B cell (primary cell): ENCODE results near the gene ANKMY2. TPM values are rescaled to one million over a fixed set of nuclear protein-coding genes. Genes with fewer than 3 reads are reported as not detected.

Experiments
- ATAC-seq: fragments of 200-7000 bp; cut with Tn5 transposase; one replicate; pipeline ENCODE4 v1.10.0; 2021; ENCODE audit warnings: low read depth, mild to moderate bottlenecking, moderate number of reproducible peaks, moderate library complexity
- CTCF ChIA-PET: fragments of 350-600 bp; sonication (Branson Sonifier 250); formaldehyde crosslinking; loops from one replicate; lab custom pipeline; 2021; ENCODE audit warnings: antibody characterized with exemption, inconsistent platforms; lab: Charles Lee
- POLR2A ChIA-PET: fragments of 350-600 bp; sonication (Branson Sonifier 250); formaldehyde crosslinking; loops from one replicate; lab custom pipeline; 2021; ENCODE audit warnings: antibody characterized with exemption; lab: Charles Lee
- DNase-seq: peaks from one replicate; pipeline ENCODE4 v3.0.0; 2013
- H2AFZ ChIP-seq: 2 replicates; pipeline ENCODE4 v1.6.1; 2012; ENCODE audit warnings: mild to moderate bottlenecking, low read depth, low read length; ENCODE audit not compliant: insufficient read depth, poor library complexity, severe bottlenecking
- H3K27ac ChIP-seq, 2 donors: 1 replicate in 1 of 2; 2 replicates in 1 of 2; pipeline ENCODE4 v1.5.1; 2012 to 2013; ENCODE audit warnings: low read length in 2 of 2, mild to moderate bottlenecking in 2 of 2, moderate library complexity in 1 of 2
- H3K27me3 ChIP-seq, 4 experiments: fragments of 200-600 bp in 1 of 4; sonication (generic) in 1 of 4; replicated peaks in 1 of 4; 1 replicate in 2 of 4; 2 replicates in 2 of 4; pipeline versions ENCODE4 v1.6.1 to v1.7.0; 2013 to 2016; ENCODE audit warnings: low read length in 3 of 4, mild to moderate bottlenecking in 2 of 4, mixed read lengths in 1 of 4, moderate library complexity in 1 of 4; ENCODE audit not compliant: insufficient read depth in 4 of 4, control insufficient read depth in 3 of 4; ENCODE audit errors: control extremely low read depth in 1 of 4
- H3K36me3 ChIP-seq, 2 experiments: replicated peaks in 1 of 2; 1 replicate in 1 of 2; 2 replicates in 1 of 2; pipeline versions ENCODE4 v1.6.1 to v1.7.1; 2013; ENCODE audit warnings: low read length in 1 of 2; ENCODE audit not compliant: insufficient read depth in 2 of 2, control insufficient read depth in 1 of 2; ENCODE audit errors: control extremely low read depth in 1 of 2, extremely low read depth in 1 of 2
- H3K4me1 ChIP-seq, 2 donors: fragments of 200-600 bp in 1 of 2; sonication (generic) in 1 of 2; 1 replicate in 1 of 2; 2 replicates in 1 of 2; pipeline versions ENCODE4 v1.5.1 to v1.6.1; 2013 to 2017; ENCODE audit warnings: low read length in 2 of 2; ENCODE audit not compliant: control insufficient read depth in 2 of 2, insufficient read depth in 2 of 2
- H3K4me2 ChIP-seq: replicated peaks from 2 replicates; pipeline ENCODE3; 2012; ENCODE audit warnings: mild to moderate bottlenecking, low read depth, low read length; ENCODE audit not compliant: poor library complexity, severe bottlenecking
- H3K4me3 ChIP-seq, 5 experiments: fragments of 200-600 bp in 1 of 5; sonication (generic) in 1 of 5; 1 replicate in 3 of 5; 2 replicates in 2 of 5; pipeline versions ENCODE4 v1.5.1 to v1.7.0; 2011 to 2016; ENCODE audit warnings: low read length in 4 of 5, mild to moderate bottlenecking in 4 of 5, low read depth in 2 of 5, control low read depth in 1 of 5, moderate library complexity in 1 of 5; ENCODE audit not compliant: insufficient read depth in 1 of 5; ENCODE audit errors: control extremely low read depth in 1 of 5, extremely low read depth in 1 of 5
- H3K79me2 ChIP-seq: fragments of 200-600 bp; sonication (generic); one replicate; pipeline ENCODE4 v1.6.0; 2016; ENCODE audit warnings: low read length; ENCODE audit not compliant: control insufficient read depth, insufficient read depth
- H3K9ac ChIP-seq: fragments of 200-600 bp; sonication (generic); 2 replicates; pipeline ENCODE4 v1.6.1; 2017; ENCODE audit warnings: mild to moderate bottlenecking, low read length, moderate library complexity
- H3K9me3 ChIP-seq, 3 donors: one replicate each; pipeline versions ENCODE4 v1.6.1 to v1.7.1; 2013; ENCODE audit warnings: low read length in 2 of 3; ENCODE audit not compliant: control insufficient read depth in 2 of 3, insufficient read depth in 1 of 3; ENCODE audit errors: control extremely low read depth in 1 of 3
- H4K20me1 ChIP-seq: 2 replicates; pipeline ENCODE4 v1.6.0; 2012; ENCODE audit warnings: mild to moderate bottlenecking, low read length; ENCODE audit not compliant: insufficient read depth, control insufficient read depth, poor library complexity, severe bottlenecking
- H3K27ac Mint-ChIP-seq: one replicate; pipeline ENCODE4 v1.8.0; 2021; ENCODE audit warnings: mixed read lengths
- H3K27me3 Mint-ChIP-seq: one replicate; pipeline ENCODE4 v1.8.0; 2021; ENCODE audit warnings: mixed read lengths
- H3K4me1 Mint-ChIP-seq: one replicate; pipeline ENCODE4 v1.8.0; 2021; ENCODE audit warnings: mixed read lengths
- H3K4me3 Mint-ChIP-seq: one replicate; pipeline ENCODE4 v1.8.0; 2021; ENCODE audit warnings: mixed read lengths
- H3K9me3 Mint-ChIP-seq: one replicate; pipeline ENCODE4 v1.8.0; 2022; ENCODE audit warnings: mixed read lengths; ENCODE audit not compliant: insufficient read depth
- CTCF ChIP-seq: fragments of 200-600 bp; IDR thresholded peaks from one replicate; pipeline ENCODE4 v1.8.0; 2022; ENCODE audit warnings: antibody characterized with exemption, mild to moderate bottlenecking
- EZH2 ChIP-seq: IDR thresholded peaks from 2 replicates; pipeline ENCODE4 v1.6.1; 2012; ENCODE audit warnings: borderline replicate concordance, low read depth, mild to moderate bottlenecking, moderate library complexity, low read length; ENCODE audit not compliant: insufficient read depth, poor library complexity, severe bottlenecking
- WGBS: methylation state at CpG from one replicate; pipeline ENCODE4 v1.1.5; 2013; ENCODE audit warnings: missing lambda C conversion rate; ENCODE audit not compliant: insufficient coverage; 5-methylcytosine and 5-hydroxymethylcytosine counted together
- intact Hi-C: fragments of 100-400 bp; cut with micrococcal nuclease; formaldehyde crosslinking; loops from one replicate; pipeline ENCODE4 v1.10.0; 2022
- polyA plus RNA-seq: library from polyadenylated mRNA; depleted of rRNA; stranded (reverse); fragments of >200 nt; gene quantifications from 2 replicates; pipeline ENCODE4 v1.2.3, GENCODE V29; 2012
- total RNA-seq, 2 donors: library from RNA; stranded (reverse); fragments of 120-200 nt in 1 of 2; gene quantifications; 1 replicate in 1 of 2; 2 replicates in 1 of 2; pipeline versions ENCODE4 v1.2.3 to v1.2.4, GENCODE V29; 2013 to 2022

The ANKMY2 gene
- total and polyA plus RNA-seq, 2 donors (not counting 1 experiment from before 2014, with no cell fraction given) = 7.6 to 17.8 TPM

GRCh38 chr7:16559497-16560179 is 85.9 kb downstream of the ANKMY2 start:
- no peak for DNase-seq
- no peak overlapping the region for H2AFZ ChIP-seq
- WGBS = no CpG with 5 or more reads among the region's 3 CpGs
- no peaks in the 10 kb centered on the region for H3K79me2 ChIP-seq
- no peak overlapping the region for H3K9ac ChIP-seq
- H3K27ac ChIP-seq = no peak overlapping the region
- no peaks in the 10 kb centered on the region for H3K36me3 ChIP-seq
- H3K4me2 ChIP-seq = no peak overlapping the region
- ChIA-PET POLR2A (no interaction called here), CTCF (no interaction called here)
- no peaks in the 10 kb centered on the region for H3K9me3 Mint-ChIP-seq
- H3K27me3 Mint-ChIP-seq = no peaks in the 10 kb centered on the region
- peaks cover 6 to 10% of the 10 kb centered on the region in 2 donors for H3K4me1 ChIP-seq
- no peak overlapping the region for H3K27ac Mint-ChIP-seq
- no peaks in the 10 kb centered on the region for H3K27me3 ChIP-seq
- intact Hi-C loops = loop anchor here (10.0 kb wide), 1 partner anchor 1235 kb away; no protein-coding TSS in a partner anchor
- no peak for ATAC-seq
- no peak overlapping the region for H3K4me3 Mint-ChIP-seq
- TF ChIP-seq EZH2 (no peak), CTCF (no peak)
- peaks cover 13% of the 10 kb centered on the region for H3K4me1 Mint-ChIP-seq
- no peaks in the 10 kb centered on the region for H3K9me3 ChIP-seq
- no peaks in the 10 kb centered on the region for H4K20me1 ChIP-seq
- H3K4me3 ChIP-seq = no peak overlapping the region

GRCh38 chr7:16558761-16559302 is 86.7 kb downstream of the ANKMY2 start:
- H3K4me3 Mint-ChIP-seq = no peak overlapping the region
- POLR2A ChIA-PET = interaction anchor here (0.6 kb wide), 1 partner anchor 1014 kb away, joined by 3 read pairs; no protein-coding TSS in a partner anchor
- WGBS = 100% methylated on average over 2 of the region's 4 CpGs

More at GRCh38 chr7:16558761-16559302, 86.7 kb downstream of the ANKMY2 start:
- no peak for TF ChIP-seq CTCF
- TF ChIP-seq EZH2 = no peak
- Mint-ChIP-seq H3K27me3 (no peaks in the 10 kb centered on the region), H3K4me1 (peaks cover 8% of the 10 kb centered on the region), H3K27ac (no peak overlapping the region), H3K9me3 (no peaks in the 10 kb centered on the region)
- no peaks in the 10 kb centered on the region for H4K20me1 ChIP-seq
- peaks cover 3 to 6% of the 10 kb centered on the region in 2 donors for H3K4me1 ChIP-seq
- H3K4me3 ChIP-seq = no peak overlapping the region
- H3K36me3 ChIP-seq = no peaks in the 10 kb centered on the region
- no peak overlapping the region for H3K9ac ChIP-seq
- no peak overlapping the region for H3K27ac ChIP-seq
- DNase-seq (no peak), ATAC-seq (no peak)
- CTCF ChIA-PET = interaction anchor here (0.8 kb wide), 1 partner anchor 481 kb away, joined by 3 read pairs; no protein-coding TSS in a partner anchor
- H2AFZ ChIP-seq = no peak overlapping the region
- no peaks in the 10 kb centered on the region for H3K27me3 ChIP-seq
- H3K4me2 ChIP-seq = no peak overlapping the region
- intact Hi-C loops = no loop called here
- H3K9me3 ChIP-seq = no peaks in the 10 kb centered on the region
- H3K79me2 ChIP-seq = no peaks in the 10 kb centered on the region
